Stimulated activated CD4-positive, alpha-beta T cell treated with anti-CD3 and anti-CD28 coated beads, Interleukin-4, amount 100 ng/mL, for 4 hours (primary cell): ENCODE measurements around the gene NCOR1.
"Not testable (repeated sequence)": the region's sequence is repeated elsewhere in the genome, so short reads cannot be mapped to it uniquely, and the experiment has no call there.

Experiments
- DNase-seq, 2 experiments: peaks; one replicate each; pipeline ENCODE4 v3.0.0-alpha.2; 2020

Gene NCOR1

GRCh38 chr17:16214190-16215001 lies 938 bp downstream of the NCOR1 start:
- peak in 1 of 2 experiments; percentile 14 for DNase-seq

- DNase-seq = no peak
These were observed 2.5 kb downstream of the NCOR1 start for GRCh38 chr17:16212793-16213192.

- DNase-seq = no peak
These were observed 3.7 kb downstream of the NCOR1 start for GRCh38 chr17:16211590-16211989.

- DNase-seq = not testable (repeated sequence)
These were observed 10.6 kb downstream of the NCOR1 start for GRCh38 chr17:16204763-16205162.

- DNase-seq = not testable (repeated sequence)
These were observed 12.5 kb downstream of the NCOR1 start for GRCh38 chr17:16202554-16203500.

GRCh38 chr17:16201693-16202131 lies 13.6 kb downstream of the NCOR1 start:
- DNase-seq = not testable (repeated sequence)

GRCh38 chr17:16199093-16199492 lies 16.2 kb downstream of the NCOR1 start:
- DNase-seq = no peak

- DNase-seq = no peak
These were observed 18.1 kb downstream of the NCOR1 start for GRCh38 chr17:16197276-16197675.

GRCh38 chr17:16194307-16194835 lies 21.0 kb downstream of the NCOR1 start:
- not testable (repeated sequence) for DNase-seq

GRCh38 chr17:16191604-16192003 lies 23.7 kb downstream of the NCOR1 start:
- DNase-seq = no peak

GRCh38 chr17:16190703-16191360 lies 24.5 kb downstream of the NCOR1 start:
- no peak for DNase-seq

- DNase-seq = no peak
These were observed 25.5 kb downstream of the NCOR1 start for GRCh38 chr17:16189791-16190348.

GRCh38 chr17:16187642-16188041 lies 27.7 kb downstream of the NCOR1 start:
- DNase-seq = no peak

- no peak for DNase-seq
These were observed 33.8 kb downstream of the NCOR1 start for GRCh38 chr17:16181581-16181980.

- DNase-seq = no peak
These were observed 36.5 kb downstream of the NCOR1 start for GRCh38 chr17:16178836-16179235.

GRCh38 chr17:16171613-16172012 lies 43.7 kb downstream of the NCOR1 start:
- DNase-seq = no peak

- not testable (repeated sequence) for DNase-seq
These were observed 48.6 kb downstream of the NCOR1 start for GRCh38 chr17:16166766-16167165.

GRCh38 chr17:16158714-16159113 lies 56.6 kb downstream of the NCOR1 start:
- DNase-seq = no peak

GRCh38 chr17:16155536-16155935 lies 59.8 kb downstream of the NCOR1 start:
- no peak for DNase-seq

- not testable (repeated sequence) for DNase-seq
These were observed 63.0 kb downstream of the NCOR1 start for GRCh38 chr17:16152326-16152725.

GRCh38 chr17:16150251-16150856 lies 65.0 kb downstream of the NCOR1 start:
- no peak for DNase-seq

- DNase-seq = no peak
These were observed 66.7 kb downstream of the NCOR1 start for GRCh38 chr17:16148596-16148995.
